Measurements from ENCODE around the gene CRABP1. TPM values are rescaled to one million over a fixed set of nuclear protein-coding genes. Genes with fewer than 3 reads are reported as not detected.

Gene CRABP1
- total RNA-seq, 1 donor: not detected

DNA sequence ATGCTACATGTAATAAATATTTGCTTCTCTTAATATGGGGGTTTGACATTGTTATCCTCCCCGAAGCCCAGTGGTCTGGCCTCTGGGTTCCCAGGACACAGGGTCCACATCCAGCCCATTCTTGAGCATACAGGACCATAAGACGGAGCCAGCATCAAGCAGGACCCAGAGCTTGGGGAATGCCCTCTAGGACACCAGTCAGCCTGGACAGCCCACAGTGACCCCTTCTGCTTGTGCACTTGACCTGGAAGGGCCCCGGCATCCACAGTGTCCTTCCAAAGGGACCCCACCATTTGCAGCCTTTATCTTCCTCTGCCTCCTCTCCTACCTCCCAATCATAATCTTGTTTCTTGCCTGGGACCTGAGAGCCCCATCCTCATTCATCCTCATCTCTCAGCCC is 51.6 kb downstream of the CRABP1 start:
- H3K4me3 ChIP-seq (ENCODE audit: low read depth, low read length): no peak overlapping the region
- no peak for TF ChIP-seq CTCF (IDR thresholded peaks at IDR 0.05; ENCODE audit: insufficient read depth, low read depth, low read length)
- no peak for DNase-seq (ENCODE audit: low read depth)

DNA sequence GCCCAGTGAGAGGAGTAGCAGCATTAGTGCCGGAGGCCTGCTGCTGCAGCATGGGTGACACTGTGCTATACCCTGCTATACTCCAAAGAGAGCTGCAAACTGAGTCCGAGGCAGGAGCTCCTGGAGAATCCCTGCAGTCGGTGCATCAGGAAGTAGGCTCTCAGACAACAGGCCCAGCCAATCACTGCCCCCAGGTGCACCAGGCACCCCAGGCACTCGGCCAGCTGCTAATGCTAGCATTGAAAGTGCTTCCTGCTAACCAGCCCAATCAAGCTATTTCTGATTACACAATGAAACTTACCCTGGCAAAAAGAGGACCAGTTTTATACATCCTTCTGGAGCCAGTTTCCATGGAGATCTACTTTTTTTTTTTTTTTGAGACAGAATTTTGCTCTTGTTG is 52.3 kb downstream of the CRABP1 start:
- no peak for TF ChIP-seq CTCF (IDR thresholded peaks at IDR 0.05; ENCODE audit: insufficient read depth, low read depth, low read length)
- no peak overlapping the region for H3K4me3 ChIP-seq (ENCODE audit: low read depth, low read length)
- no peak for DNase-seq (ENCODE audit: low read depth)

DNA sequence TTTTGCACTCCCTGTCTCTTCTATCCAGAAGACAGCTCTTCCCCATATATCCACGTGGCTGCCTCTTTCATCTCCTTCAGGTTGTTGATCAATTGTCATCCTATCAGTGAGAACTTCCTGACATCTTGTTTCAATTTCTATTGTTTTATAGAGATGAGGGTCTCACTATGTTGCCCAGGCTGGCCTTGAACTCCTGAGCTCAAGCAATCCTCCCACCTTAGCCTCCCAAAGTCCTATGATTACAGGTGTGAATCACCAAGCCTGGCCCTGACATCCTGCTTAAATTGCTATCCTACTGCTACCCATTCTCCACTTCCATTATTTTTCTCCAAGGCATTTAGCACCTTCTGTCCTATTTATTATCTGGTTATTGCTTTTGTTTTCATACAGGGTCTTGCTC is 53.0 kb downstream of the CRABP1 start:
- DNase-seq (ENCODE audit: low read depth): no peak
- H3K4me3 ChIP-seq (ENCODE audit: low read depth, low read length): no peak overlapping the region
- TF ChIP-seq CTCF (IDR thresholded peaks at IDR 0.05; ENCODE audit: insufficient read depth, low read depth, low read length): no peak

- no peak for TF ChIP-seq CTCF (IDR thresholded peaks at IDR 0.05; ENCODE audit: insufficient read depth, low read depth, low read length)
- no peak for DNase-seq (ENCODE audit: low read depth)
- no peak overlapping the region for H3K4me3 ChIP-seq (ENCODE audit: low read depth, low read length)
Measured at GRCh38 chr15:78394026-78394425, 53.9 kb downstream of the CRABP1 start.

DNA sequence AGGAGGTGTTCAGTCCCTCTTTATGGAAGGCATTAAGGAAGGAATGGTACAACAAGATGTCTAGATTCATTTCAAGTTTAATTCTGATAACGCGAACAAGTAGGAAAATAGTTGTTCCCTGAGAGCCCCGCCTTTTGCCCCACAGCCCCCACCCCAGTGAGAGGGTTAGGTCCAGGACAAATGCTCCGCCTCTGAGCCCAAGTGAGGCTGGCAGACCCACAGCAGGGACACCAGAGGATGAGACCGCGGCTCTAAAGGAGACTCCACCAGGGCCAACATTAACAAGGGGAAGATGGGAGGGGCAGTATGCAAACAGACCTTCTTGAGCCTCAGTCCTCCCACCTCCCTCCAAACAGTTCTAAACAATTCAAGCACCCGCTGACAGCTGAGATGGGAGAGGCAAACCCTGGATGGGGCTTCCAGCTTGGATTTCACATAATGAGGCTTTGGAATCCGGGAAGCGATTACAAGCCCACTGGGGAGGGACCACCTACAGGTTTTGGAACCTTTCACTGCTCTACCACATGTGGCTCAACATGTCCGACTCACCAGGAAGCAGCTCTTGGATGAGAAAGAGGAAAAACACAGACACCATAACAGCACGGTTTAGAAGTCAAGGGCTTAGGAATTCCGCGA is 54.9 kb downstream of the CRABP1 start:
- H3K4me3 ChIP-seq (ENCODE audit: low read depth, low read length): no peak overlapping the region
- TF ChIP-seq CTCF (IDR thresholded peaks at IDR 0.05; ENCODE audit: insufficient read depth, low read depth, low read length): no peak
- DNase-seq (ENCODE audit: low read depth): no peak

GRCh38 chr15:78396186-78396814 is 56.1 kb downstream of the CRABP1 start:
- no peak for TF ChIP-seq CTCF (IDR thresholded peaks at IDR 0.05; ENCODE audit: insufficient read depth, low read depth, low read length)
- H3K4me3 ChIP-seq (ENCODE audit: low read depth, low read length): no peak overlapping the region
- no peak for DNase-seq (ENCODE audit: low read depth)

GRCh38 chr15:78396976-78397375 is 56.8 kb downstream of the CRABP1 start:
- H3K4me3 ChIP-seq (ENCODE audit: low read depth, low read length): no peak overlapping the region
- DNase-seq (ENCODE audit: low read depth): peak; percentile 28
- peak; percentile 33 for TF ChIP-seq CTCF (IDR thresholded peaks at IDR 0.05; ENCODE audit: insufficient read depth, low read depth, low read length)

All from fibroblast of villous mesenchyme (primary cell).